HG03520 (cell line): ENCODE data around the gene KLF16.

ENCODE experiments used
- ATAC-seq: cut with Tn5 transposase; IDR thresholded peaks from one replicate; pipeline ENCODE4 v1.9.1; 2021; ENCODE audit warnings: mild to moderate bottlenecking, moderate library complexity; ENCODE audit not compliant: unreplicated experiment

KLF16 gene

DNA sequence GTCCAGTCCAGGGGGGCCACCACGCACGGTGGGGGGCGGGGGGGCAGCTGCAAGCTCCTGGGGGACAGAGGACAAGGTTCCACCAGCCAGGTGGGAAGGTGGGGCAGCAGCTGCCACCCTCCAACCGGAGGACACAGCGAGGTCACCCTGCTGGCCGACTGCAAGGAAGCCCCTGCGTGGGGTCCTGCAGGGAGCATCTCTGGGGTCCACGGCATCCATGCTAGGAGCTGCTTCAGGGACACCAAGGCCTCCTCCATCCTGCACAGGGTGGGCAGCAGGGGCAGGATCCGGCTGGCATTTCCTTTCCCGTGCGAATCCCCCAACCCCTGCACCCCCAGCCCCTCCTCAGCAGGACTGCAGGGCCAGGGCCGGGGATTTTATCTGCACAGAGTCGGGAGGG, 8.3 kb upstream of the KLF16 start:
- ATAC-seq: no peak

DNA sequence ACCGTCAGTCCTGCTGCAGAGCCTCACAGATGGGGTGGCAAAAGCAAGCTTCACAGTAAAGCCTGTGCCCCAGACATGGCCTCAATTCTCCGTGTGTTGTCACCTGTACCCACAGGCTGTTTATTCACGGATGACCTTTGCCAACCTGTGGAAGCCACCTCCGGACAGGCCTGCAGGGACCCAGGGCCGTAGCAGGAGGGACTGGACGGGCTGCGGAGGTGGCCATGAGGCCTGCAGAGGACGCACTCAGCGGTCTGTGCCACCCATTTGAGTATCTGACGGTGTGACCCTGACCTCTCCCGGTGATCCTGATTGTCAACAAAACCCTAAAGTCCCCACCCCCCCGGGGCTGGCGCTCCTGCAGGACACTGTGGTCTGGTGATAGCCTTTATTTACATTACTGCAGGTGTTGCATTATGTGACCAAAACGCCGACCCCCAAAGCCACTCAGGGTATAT, 7.8 kb upstream of the KLF16 start:
- no peak for ATAC-seq

DNA sequence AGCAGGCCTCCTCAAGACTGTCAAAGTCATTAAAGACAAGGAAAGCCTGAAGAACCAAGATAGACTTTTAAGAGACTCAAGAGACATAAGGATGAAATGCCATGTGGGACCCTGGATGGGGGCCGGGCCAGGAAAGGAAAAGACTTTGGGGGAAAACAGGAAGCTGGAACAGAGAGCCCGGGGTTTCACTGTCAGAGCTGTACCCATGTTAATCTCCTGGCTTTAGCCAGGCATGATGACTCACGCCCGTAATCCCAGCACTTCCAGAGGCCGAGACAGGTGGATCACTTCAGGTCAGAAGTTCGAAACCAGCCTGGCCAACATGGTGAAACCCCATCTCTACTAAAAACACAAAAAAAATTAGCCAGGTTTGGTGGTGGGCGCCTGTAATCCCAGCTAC, 5.6 kb upstream of the KLF16 start:
- ATAC-seq: no peak

DNA sequence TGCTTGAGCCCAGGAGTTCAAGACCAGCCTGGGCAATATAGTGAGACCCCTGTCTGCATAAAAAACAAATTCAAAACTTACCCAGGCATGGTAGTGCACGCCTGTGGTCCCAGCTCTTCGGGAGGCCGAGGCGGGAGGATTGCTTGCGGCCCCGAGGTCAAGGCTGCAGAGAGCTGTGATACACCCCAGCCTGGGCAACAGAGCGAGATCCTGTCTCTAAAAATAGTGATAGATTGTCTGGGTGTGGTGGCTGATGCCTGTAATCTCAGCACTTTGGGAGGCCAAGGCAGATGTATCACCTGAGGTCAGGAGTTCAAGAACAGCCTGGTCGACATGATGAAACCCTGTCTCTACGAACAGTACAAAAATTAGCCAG, 4.0 kb upstream of the KLF16 start:
- no peak for ATAC-seq

DNA sequence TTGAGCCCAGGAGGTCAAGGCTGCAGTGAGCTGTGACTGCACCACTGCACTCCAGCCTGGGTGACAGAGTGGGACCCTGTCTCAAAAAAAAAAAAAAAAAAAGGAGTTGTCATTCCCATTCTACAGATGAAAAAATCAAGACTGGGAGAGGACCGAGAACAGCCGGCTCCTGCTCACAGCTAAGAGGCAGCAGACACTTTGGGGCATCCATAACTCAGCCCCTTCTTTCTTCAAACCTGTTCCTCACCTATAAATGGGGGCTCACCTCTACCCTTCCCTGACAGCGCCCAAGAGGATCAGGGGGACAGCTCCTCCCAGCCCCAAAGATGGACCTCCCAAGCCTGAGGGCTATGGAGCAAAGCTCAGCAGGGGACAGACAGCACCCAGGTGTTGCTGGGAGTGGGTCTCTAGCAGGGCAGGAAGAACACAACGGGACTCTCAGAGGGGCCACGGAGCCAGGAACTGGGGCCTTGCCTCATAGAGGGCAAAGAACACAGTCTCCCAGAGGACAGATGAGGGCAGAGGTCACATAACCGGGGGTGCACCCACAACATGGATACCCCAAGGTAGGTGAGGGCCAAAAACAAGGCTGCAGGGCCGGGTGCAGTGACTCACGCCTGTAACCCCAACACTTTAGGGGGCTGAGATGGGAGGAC, 3.4 kb upstream of the KLF16 start:
- no peak for ATAC-seq

DNA sequence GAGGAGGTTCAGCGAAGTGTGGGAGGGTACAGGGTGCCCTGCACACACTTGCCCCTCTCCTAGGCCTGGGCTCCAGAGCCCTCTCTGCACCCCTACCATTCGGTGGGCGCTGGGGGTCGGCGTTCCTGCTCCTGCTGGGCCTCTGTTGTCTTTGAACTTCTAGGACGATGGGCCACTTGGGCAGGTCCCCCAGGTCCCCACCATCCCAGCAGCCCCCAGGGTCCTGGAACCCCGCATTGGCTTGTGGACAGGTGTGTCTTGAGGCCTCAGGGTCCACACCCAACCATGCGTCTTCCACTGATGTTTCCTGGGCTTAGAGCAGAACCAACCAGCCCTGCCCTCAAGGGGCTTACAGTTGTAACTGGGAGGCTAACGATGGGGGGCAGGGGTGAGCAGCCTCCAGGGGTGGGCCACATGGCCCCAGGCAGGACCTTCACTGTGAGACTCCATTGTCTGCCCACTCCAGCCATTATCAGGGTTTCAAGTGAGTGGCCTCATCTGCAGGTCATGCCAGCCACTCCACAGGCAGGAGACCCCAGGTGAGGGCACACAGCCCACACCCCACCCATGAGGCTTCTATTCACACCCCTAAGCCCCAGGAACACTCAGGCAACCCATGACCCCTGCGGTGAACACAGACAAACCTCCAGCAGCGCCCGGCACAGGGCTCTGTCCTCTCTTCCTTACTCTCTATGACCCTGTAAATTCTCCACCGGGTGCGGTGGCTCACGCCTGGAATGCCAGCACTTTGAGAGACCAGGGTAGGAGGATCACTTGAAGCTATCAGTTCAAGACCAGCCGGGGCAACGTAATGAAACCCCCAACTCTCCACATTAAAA, 2.0 kb upstream of the KLF16 start:
- ATAC-seq: no peak

DNA sequence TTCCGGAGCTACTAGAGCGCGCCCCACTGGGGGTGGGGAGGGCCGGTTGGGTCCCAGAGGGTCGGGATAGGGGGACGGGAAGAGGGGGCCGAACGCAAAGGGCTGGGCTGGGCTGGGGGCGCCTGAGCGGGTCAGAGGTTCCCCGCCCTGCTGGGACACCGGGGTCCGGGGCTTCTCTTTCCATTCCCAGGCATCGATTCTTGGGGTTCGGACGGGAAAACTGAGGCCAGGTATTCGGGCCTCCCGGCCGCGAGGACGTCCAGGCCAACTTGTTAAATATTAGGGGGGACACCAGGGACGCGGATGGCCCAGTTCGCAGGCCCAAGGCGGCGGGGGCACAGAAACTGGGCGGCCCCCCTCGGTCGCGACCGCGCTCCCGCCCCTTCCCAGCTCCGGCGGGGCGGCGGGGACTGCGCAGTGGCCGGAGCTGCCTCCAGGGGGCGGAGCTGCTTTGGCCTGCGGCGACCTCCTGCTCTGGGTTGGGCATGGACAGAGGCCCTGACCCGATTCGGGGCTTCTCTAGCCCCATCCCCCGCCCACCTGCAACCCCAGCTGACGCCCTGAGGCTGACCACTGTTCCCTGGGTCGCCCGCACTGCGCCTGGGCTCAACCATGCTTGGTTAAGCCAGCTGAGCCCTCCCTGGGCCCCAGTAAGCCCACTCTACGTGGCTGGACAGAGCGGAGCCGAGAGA, 1.2 kb upstream of the KLF16 start:
- peak; percentile 24 for ATAC-seq

DNA sequence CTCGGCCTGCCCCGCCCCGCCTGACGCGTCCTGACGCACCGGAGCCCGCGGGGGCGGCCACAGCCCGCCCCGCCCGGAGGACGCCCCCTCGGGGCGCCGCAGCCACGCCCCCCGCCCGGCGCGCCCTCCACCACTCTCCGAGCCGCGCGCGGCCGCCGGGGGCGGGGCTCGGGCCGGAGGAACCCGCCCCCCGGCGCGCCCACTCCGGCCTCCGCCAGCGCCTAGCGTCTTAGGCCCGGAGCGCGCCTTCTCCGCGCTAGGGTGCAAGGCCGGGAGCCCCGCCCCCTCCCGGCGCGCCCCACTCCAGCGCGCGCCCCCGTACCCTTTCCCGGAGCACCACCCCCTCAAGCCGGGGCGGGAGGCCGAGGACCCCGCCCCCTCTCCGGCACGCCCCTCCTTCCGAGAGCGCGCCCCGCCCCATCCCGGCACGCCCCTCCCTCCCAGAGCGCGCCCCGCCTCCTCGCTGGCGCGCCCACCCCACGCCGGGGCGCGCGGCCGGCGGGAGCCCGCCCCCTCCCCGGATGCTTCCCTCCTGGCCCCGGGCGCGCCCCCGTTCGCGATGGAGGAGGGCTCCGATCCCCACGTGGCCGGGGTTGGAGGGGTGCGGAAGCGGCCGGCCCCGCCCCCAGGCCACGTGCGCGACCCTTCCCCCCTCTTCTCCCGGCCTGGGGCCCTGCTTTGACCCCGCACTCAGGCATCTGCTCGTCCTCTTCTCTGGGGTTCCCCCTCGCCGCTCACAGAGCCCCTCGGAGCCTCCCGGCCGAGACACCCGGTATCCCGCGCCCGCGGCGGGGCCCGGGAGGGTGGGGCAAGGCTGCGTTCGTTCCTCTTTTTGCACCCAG, 480 bp upstream of the KLF16 start:
- ATAC-seq: peak; percentile 55

DNA sequence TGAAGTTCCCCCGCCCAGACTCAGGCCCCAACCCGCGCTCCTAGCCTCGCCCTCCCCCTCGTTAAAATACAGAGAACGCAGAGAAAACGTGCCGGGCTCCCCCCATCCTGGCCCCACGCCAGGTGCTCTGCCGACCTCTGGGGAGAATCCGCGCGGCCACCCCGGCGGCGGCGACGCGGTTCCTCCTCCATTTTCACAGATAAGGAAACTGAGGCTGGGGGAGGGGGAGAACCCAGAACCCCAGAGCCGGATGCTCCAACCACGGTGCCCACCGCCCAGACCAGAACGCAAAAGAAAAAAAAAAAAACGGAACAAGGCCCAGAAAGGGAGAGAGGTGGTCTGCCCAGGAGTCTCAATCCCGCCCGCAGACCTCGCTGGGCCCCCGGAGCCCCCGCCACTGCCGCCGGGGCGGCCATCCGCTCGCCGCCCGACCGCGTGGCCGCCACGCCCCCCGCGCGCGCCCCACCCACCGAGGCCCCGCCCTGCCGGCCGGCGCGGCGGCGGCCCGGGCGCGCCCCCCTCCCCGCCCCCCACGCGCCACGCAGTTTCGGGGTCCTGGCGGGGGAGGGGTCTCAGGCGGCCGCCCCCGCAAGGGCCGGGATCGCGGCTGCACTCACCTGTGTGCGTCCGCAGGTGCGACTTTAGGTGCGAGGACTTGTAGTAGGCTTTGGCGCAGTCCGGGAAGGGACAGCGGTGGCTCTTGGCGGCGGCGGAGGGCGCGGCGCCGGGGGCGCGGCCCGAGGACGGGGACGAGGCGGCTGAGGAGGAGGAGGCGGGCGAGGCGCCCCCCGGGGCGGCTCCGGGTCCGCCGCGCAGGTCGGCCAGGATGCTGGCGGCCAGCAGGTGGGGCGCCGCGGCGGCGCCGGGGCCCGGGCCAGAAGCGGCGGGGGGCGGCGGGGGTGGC, 703 bp downstream of the KLF16 start:
- ATAC-seq: no peak

DNA sequence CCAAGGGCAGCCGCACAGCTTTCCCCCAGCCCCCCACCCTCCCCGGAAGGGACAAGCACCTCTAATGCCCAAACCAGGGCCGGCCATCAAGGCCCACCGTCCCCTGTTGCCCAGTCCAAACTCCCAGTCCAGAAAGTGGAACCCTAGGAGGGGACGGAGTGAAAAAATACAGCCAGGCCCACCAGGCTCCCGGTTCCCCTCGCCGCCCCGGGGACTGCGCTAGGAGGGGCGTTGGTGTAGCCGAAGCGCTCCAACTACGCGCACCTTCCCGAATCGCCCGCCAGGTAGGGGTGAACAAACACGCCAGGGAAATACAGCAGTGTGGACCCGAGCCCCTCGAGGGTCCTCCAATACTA, 1.3 kb downstream of the KLF16 start:
- ATAC-seq: no peak

DNA sequence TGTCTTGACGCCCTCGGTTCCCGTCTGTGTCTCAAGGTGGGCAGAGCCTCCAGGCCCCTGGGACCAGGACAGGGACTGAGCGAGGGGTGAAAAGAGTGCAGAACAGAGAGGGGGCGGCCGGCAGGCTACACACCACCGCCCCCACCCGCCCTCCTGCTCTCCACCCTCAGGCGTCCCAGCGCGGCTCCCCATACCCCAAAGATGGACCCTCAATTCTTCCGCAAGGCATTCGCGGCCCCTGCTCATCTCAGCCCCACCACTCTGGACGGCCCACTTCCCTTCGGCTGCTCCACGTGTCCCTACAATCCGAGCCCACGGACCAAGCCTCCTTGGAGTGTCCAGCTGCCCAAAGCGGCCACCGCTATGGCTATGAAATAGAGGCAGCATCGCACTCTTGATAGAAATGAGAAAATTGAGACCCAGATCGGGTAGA, 1.8 kb downstream of the KLF16 start:
- ATAC-seq: no peak

DNA sequence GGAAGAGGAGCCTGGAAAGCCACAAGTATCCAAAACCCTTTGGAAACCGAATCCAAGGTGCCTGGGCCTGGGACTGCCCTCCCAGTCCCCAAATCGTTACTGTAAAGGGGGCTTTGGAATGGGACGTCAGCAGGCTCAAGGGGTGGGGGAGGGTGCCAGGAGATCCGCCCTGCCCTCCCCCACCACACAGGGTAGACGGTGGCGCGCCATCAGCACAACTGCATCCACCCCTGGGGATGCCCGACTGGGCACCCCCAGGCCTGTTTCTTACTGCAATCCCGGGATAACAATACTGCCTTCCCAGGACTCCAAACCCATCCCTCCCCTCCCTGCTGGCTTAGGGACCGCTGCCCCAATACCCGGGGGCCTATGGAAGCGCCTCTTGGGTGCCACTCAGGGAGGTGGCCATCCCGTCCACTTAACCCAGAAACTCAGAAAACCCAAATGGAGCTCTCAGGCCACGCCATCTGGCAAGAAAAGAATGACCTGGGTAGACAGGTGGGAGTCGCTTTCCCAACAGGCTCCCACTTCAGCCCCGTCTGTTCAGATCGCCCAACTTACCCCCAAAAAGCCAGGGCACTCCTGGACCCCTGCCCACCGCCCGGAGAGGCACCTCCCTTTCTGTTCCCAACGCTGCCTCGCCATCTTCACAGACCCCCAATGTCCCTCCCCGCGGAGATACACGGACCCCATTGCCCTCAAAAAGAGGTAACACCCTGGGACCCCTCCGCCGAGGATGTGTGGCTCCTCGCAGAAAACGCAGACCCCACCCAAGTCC, 2.4 kb downstream of the KLF16 start:
- no peak for ATAC-seq

DNA sequence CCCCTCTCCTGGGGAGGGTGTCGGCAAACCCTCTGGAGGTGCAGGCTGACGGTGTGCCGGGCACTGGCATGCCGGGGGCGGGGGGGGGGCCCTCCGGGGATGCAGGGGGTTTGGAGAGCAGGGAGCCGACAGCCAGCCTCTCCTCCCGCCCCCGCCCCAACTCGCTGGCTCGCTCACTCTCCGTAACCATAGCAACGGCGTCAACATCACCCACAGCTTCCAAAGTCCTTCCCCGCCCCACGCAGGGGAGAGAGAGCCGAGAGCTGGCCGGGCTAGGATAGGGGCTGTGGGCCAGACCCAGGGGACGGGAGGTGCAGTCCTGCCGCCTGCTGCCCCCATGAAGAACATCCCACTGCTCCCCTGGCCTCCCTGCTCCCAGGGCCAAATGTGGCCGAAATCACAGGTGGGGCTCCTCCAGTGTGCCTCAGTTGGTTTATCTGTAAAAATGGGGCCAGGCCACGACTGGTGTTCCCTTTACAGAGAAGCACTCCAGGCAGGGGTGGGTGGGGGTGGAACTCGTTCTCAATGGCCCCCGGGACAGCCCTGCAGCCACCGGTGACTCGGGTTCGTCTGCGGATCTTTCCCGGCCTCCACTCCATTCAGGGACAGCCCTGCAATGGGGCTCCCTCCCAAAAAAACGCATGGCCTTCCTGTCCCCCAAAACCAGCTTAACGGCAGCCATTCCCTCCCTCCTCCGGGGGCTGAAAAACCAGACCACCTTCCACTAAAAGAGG, 3.2 kb downstream of the KLF16 start:
- ATAC-seq: no peak

DNA sequence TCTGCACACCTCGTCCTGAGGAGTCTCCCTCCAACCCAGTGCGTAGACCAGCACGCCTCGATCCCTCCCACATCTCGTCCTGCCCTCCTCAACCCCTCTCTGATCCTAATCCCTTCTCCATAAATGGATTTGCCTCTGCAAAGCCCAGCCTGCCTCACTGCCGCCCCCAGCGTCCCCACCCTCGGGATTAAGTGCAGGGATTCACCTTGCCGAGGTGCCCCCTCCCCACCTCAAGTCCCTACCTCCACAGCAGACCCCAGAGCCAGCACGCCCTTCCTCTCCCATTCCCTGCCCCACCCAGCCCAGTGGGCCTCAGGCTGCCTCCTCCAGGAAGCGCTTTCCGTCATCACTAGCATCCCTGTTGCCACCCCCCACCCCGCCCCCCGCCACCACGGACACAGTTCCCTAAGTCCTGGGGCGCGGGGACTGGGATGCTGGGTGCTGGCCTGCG, 4.0 kb downstream of the KLF16 start:
- no peak for ATAC-seq

DNA sequence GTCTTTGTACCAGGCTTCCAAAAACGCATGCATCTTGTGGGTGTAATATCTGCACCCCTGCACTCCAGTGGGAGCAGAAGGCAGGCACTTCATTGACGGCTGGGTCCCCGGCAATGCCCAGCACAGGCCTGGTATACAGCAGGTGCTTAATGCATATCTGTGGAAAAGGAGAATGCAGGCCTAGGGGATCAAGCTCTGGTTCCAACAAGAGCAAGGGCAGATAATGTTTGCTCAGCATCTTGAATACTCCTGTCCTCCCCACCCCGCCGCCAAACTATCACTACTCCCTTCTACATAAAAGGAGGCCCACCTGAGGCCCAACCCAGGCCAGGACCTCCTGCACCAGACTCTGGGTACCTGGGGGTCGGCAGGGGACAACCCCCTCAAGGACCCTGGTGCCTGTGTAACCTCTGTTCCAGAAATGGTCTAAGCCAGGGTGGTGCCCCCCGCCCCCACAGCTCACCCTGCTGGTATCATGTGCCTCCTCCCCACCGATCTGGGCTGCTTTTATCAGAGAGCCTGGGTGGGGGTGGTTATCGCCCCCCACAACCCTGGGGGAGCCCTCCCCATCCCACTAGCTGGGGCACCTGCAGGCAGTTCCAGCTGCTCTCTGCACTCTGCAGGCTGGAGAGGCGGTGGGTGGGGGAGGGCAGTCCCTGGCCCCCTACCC, 4.8 kb downstream of the KLF16 start:
- ATAC-seq: no peak

DNA sequence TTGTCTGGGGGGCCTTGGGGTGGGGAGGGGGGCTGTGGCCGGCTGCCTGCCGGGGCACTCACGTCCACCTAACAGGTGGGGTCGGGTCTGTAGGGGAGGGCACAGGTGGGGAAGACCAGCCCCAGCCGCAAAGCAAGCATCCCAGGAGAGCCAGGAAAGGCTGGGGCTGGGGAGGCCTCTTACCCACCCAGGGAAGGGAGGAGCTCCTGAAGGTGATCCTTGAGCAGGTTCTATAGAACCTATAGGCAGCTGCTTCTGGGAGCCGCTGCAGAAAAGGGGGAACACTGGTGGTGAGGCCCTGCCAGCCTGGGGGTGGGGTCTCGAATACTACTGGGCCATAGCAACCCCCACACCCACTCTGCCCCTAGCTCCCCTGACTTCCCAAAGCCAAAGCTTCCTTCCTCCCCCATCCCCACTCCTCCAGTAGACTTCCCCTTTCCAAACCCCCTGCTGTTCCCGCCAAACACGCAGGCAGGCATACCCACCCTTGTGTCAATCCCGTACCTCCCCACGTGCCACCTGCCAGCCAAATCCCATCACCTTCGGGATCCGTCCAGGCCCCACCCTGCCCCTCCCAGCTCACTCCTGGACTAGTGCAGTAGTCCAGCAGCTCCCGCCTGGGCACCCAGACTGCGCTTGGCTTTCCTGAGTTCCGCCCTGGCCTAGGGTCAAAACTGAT, 5.6 kb downstream of the KLF16 start:
- ATAC-seq: no peak
